Fibroblast of the aortic adventitia (primary cell): Measurements from ENCODE around the gene TIFAB. TPM values are rescaled to one million over a fixed set of nuclear protein-coding genes. Genes with fewer than 3 reads are reported as not detected.

Experiments
- DNase-seq: peaks from one replicate; pipeline ENCODE4 v3.0.0-alpha.2; 2010; ENCODE audit warnings: low read depth
- H3K4me3 ChIP-seq: 2 replicates; pipeline ENCODE4 v1.5.1; 2011; ENCODE audit warnings: low read depth, mild to moderate bottlenecking, control low read depth, low read length, moderate library complexity
- total RNA-seq: library from RNA; depleted of rRNA; stranded (reverse); fragments of >200 nt; gene quantifications from 2 replicates; pipeline ENCODE4 v1.2.3, GENCODE V29; 2012; ENCODE audit warnings: low replicate concordance
- TF ChIP-seq, protein P1 (sequence below): IDR thresholded peaks from 2 replicates; pipeline ENCODE4 v1.5.1; 2011; ENCODE audit warnings: mild to moderate bottlenecking, low read length, control low read depth, inconsistent platforms; ENCODE audit not compliant: insufficient read depth

Gene TIFAB
- total RNA-seq, 1 donor: not detected

GRCh38 chr5:135491552-135492318 is 39.6 kb upstream of the TIFAB start:
- TF ChIP-seq, protein P1, sequence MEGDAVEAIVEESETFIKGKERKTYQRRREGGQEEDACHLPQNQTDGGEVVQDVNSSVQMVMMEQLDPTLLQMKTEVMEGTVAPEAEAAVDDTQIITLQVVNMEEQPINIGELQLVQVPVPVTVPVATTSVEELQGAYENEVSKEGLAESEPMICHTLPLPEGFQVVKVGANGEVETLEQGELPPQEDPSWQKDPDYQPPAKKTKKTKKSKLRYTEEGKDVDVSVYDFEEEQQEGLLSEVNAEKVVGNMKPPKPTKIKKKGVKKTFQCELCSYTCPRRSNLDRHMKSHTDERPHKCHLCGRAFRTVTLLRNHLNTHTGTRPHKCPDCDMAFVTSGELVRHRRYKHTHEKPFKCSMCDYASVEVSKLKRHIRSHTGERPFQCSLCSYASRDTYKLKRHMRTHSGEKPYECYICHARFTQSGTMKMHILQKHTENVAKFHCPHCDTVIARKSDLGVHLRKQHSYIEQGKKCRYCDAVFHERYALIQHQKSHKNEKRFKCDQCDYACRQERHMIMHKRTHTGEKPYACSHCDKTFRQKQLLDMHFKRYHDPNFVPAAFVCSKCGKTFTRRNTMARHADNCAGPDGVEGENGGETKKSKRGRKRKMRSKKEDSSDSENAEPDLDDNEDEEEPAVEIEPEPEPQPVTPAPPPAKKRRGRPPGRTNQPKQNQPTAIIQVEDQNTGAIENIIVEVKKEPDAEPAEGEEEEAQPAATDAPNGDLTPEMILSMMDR: no peak
- no peak overlapping the region for H3K4me3 ChIP-seq
- DNase-seq: peak; percentile 5

DNA sequence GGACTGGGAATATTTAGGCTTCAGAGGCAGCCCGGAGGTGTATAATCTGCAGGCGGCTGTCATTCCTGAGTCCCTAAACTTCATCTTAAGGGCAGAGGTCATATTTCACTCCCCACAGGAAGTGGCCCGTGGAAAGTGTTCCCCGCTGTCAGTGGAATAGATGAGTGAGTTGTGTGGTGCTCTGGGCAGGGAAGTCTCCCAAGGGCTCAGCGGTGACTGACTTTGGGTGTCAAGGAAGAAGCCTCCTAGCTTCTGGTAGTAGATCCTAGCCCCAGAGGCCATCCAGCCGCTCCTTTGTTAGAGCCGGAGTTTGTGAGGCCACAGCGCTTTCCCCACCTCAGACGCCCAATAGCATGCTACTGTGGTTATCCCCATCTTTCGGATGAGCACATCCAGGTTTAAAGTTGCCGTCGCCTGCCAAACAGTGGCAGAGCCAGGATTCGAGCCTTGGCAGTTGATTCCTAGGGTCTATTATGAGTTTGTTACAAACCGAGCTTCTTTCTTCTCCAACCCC is 38.9 kb upstream of the TIFAB start:
- H3K4me3 ChIP-seq: no peak overlapping the region
- TF ChIP-seq, protein P1: no peak
- DNase-seq: no peak

DNA sequence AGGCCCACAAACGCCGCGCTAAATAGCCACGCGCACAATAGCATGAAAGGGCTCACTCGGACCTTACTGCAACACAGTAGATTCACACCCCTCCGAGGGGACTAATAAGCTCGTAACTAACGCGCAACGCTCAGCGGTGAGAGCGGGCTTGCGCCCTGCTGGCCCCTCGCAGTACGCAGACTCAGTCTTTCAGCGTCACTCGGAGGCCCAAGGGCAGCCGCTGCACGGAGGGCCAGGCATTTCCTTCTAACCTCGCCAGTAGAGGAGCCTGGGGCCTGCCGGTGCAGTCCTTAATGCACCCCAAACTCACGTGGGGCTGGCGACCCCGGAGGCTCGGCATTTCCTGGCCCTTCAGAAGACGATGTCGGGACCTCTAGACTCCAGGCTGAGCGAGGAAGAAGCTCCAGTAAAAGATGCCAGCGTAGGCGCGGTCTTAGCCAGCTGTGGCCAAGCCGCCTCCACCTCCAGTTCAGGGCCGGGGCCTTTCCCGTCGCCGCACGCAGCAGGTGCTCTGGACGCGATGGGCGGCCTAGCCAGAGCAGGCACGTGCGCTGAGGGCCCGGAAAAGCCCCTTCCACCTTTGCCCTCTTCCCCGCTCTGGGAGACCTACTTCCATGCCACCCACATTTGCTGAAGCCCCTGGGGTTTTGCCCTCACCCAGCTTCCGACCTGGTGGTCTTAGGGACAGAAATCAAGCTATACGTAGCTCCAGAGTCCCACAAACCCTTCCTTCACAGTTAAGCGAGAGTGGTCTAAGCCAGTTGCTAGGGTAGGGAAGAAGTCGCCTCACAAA is 38.3 kb upstream of the TIFAB start:
- no peak for DNase-seq
- TF ChIP-seq, protein P1: no peak
- H3K4me3 ChIP-seq: no peak overlapping the region

- TF ChIP-seq, protein P1: no peak
- no peak overlapping the region for H3K4me3 ChIP-seq
- DNase-seq: no peak
Measured at GRCh38 chr5:135489466-135490244, 37.5 kb upstream of the TIFAB start.

DNA sequence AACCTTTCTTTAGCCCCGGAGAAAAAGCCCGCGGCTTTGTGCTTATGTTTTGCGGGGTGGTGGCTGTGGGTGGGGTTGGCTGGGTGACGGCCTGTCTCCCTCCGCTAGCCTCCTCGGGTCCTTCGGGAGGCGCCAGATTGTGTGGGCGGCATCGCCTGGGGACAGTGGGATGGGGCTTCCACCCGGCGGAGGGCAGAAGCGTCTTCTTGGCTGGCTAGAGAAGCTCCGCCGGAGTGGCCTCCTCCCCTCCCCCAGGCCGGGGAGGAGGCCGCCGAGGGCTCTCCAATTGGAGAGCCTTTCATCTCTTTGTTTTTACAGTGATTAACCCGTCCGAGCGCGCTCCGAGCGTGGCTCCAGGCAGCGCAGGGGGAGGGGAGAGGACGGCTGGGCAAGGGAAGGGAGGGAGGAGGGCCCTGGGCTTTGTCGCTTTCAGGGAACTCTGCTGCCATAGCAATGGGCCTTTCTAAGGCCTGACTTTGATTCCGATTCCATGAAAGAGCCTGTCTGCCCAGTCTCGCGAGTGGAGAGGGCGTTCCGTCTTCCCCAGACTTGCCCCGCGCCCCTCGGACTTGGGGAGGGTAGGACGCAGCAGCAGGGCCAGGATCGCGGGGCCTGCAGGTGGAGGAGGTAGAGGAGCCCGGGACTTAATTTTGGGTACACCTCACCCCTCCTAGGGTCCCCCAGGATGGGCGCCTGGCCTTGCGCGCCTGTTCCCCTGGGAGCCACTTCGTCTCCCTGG is 36.7 kb upstream of the TIFAB start:
- DNase-seq: peak; percentile 61

More for the DNA sequence above, 36.7 kb upstream of the TIFAB start:
- TF ChIP-seq, protein P1: no peak
- peak overlapping the region; percentile 48 for H3K4me3 ChIP-seq
